ENCODE measurements around the gene CHCHD2. TPM values are rescaled to one million over a fixed set of nuclear protein-coding genes. Genes with fewer than 3 reads are reported as not detected.
A peak's percentile ranks its signal among the peaks of the same experiment; 100 is the strongest.

Gene CHCHD2
- total and polyA plus RNA-seq, 9 of the 15 experiments (the other 6 are each of a cell fraction or from before 2014, with no cell fraction given) = 145 to 1,044 (median 648) TPM

DNA sequence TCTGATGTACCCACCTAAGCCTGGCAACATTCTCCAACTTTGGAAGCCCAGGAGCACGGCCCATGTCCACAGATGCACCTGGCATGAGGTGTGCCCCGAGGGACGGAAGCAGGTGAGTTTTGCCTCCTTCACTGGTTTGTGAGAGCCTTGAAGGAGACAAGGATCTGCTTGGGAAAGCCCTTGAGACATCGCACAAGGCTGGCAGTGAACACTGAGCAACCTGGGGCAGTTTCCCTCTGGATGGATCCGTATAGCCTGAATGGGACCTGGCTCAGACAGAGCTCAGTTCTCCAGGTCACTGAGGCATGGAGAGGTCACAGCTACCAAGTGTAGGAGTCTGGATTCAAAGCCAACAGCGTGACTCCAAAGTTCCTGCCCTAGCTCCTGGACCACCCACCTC is 18.7 kb upstream of the CHCHD2 start:
- Histone ChIP-seq H3K9me1 (ENCODE audit: control insufficient read depth, insufficient read depth, low read length) (no peaks in the 10 kb centered on the region), H3K9ac (ENCODE audit: insufficient read depth in 1 of 2, low read depth in 2 of 2, low read length in 2 of 2) (peak overlapping the region in 1 of 2 experiments; percentile 35; a peak in 1 of 4 replicates), H3K79me2 (ENCODE audit: control insufficient read depth, insufficient read depth, low read length) (no peaks in the 10 kb centered on the region), H3K27me3 (ENCODE audit: control insufficient read depth in 2 of 2, insufficient read depth in 2 of 2, low read length in 2 of 2) (no peaks in the 10 kb centered on the region), H3K27ac (ENCODE audit: extremely low read depth, low read depth, low read length) (no peak overlapping the region), H3K4me2 (ENCODE audit: insufficient read depth, low read length) (no peak overlapping the region), H4K20me1 (replicated peaks; ENCODE audit: control insufficient read depth, insufficient read depth, low read length) (no peaks in the 10 kb centered on the region), H3K9me3 (replicated peaks; ENCODE audit: control insufficient read depth, insufficient read depth, low read depth, low read length) (no peaks in the 10 kb centered on the region), H2AFZ (ENCODE audit: low read depth, low read length) (no peak overlapping the region), H3K4me3 (no peak overlapping the region), H3K36me3 (ENCODE audit: control insufficient read depth, insufficient read depth, low read length) (no peaks in the 10 kb centered on the region), H3K4me1 (replicated peaks in 1 of 2; ENCODE audit: control insufficient read depth in 2 of 2, insufficient read depth in 2 of 2, low read length in 2 of 2) (no peaks in the 10 kb centered on the region; a peak in 1 of 5 replicates)
- no peak for DNase-seq (ENCODE audit: extremely low read depth in 1 of 4, low spot score in 3 of 4)
- intact Hi-C loops (cut with micrococcal nuclease) (no loop called here), in situ Hi-C loops (cut with MboI) (no loop called here)
- 64% methylated on average over 4 of the region's 6 CpGs for WGBS (ENCODE audit: insufficient coverage, low coverage, missing lambda C conversion rate)
- BruUV-seq (replicated peaks) = no TSS peak
- peak; percentile 15 for ATAC-seq
- TF ChIP-seq CCAR2 (IDR thresholded peaks at IDR 0.05; ENCODE audit: low read depth, low read length) (no peak), POLR2A (conservative IDR thresholded peaks at IDR 0.05) (no peak), ZNF23 (CRISPR knock-in tag; IDR thresholded peaks at IDR 0.05) (no peak), TCFL5 (CRISPR knock-in tag; conservative IDR thresholded peaks at IDR 0.05) (no peak), ZNF431 (CRISPR knock-in tag; IDR thresholded peaks at IDR 0.05) (no peak), ZNF445 (CRISPR knock-in tag; IDR thresholded peaks at IDR 0.05; ENCODE audit: low read depth) (no peak), HDAC8 (tag; IDR thresholded peaks at IDR 0.05) (no peak), ZBTB8A (IDR thresholded peaks at IDR 0.05; ENCODE audit: partially characterized antibody) (no peak)
- TF ChIP-seq, protein P1, sequence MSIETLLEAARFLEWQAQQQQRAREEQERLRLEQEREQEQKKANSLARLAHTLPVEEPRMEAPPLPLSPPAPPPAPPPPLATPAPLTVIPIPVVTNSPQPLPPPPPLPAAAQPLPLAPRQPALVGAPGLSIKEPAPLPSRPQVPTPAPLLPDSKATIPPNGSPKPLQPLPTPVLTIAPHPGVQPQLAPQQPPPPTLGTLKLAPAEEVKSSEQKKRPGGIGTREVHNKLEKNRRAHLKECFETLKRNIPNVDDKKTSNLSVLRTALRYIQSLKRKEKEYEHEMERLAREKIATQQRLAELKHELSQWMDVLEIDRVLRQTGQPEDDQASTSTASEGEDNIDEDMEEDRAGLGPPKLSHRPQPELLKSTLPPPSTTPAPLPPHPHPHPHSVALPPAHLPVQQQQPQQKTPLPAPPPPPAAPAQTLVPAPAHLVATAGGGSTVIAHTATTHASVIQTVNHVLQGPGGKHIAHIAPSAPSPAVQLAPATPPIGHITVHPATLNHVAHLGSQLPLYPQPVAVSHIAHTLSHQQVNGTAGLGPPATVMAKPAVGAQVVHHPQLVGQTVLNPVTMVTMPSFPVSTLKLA (conservative IDR thresholded peaks at IDR 0.05) = no peak
- no peak for FAIRE-seq
- CTCF ChIA-PET (ENCODE audit: low intra/inter-chr PET ratio) = no interaction called here
- POLR2A ChIA-PET = interaction anchor here (0.8 kb wide), 1 partner anchor 19 kb away, joined by 5 read pairs; the partner anchor contains the start of gene CHCHD2

All from K562 (cell line).